HG03521 (cell line): Measurements from ENCODE around the gene MYRFL.
"Not testable (repeated sequence)": the region's sequence is repeated elsewhere in the genome, so short reads cannot be mapped to it uniquely, and the experiment has no call there.

ENCODE experiments used
- ATAC-seq: cut with Tn5 transposase; IDR thresholded peaks from one replicate; pipeline ENCODE4 v1.9.1; 2021; ENCODE audit warnings: mild to moderate bottlenecking, moderate library complexity; ENCODE audit not compliant: unreplicated experiment

Gene MYRFL

DNA sequence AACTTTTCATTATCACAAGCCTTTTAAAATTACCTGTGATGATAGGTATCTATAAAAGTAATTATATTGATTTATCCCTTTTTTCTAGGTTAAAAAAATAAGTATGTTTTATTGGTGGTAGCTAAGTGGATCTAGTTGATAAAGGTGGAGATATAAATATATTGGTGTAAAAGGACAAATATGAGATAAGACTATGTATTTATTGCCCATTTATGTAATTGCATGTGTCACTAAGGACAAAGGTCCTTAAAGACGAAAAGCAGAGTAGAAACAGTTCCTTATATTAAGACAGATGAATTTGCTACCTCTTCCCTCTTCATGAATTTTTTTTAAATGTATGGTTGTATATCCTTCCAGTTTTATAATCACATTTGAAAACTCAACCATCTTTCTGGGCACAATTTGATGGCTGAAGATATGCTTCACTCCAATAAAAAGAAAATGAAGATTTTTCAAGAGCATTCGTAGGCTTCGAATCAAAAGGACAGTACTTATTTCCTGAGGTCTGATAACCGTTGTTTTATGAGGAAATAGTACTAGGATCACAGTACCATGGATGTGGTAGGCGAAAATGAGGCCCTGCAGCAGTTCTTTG is at the start of gene MYRFL:
Gene MYRFL, plus strand, starts transcription at position 262 of the 595 bp plus-strand sequence. Its CDS starts 291 bp downstream, at position 553.
- no peak for ATAC-seq

DNA sequence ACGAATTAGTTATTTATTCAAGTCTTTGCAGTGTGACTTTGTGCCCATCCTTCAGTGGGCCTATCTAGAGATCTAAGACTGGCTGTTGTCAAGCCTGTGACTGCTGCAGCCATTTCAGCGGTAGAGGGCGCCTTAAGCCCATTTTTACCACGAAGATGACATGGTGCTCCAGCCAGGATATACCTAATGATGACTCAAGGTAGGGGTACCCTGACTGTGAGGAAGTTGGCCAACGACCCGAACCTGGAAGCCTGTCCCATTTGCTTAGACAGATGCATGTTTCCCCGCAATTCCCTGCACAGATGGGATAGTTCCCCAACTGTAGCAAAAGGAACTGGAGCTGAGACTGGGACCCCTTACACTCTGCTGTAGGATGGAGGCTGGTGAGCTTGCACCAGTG is 45.1 kb upstream of the MYRFL start:
- no peak for ATAC-seq

GRCh38 chr12:69783365-69783764 is 41.7 kb upstream of the MYRFL start:
- no peak for ATAC-seq

DNA sequence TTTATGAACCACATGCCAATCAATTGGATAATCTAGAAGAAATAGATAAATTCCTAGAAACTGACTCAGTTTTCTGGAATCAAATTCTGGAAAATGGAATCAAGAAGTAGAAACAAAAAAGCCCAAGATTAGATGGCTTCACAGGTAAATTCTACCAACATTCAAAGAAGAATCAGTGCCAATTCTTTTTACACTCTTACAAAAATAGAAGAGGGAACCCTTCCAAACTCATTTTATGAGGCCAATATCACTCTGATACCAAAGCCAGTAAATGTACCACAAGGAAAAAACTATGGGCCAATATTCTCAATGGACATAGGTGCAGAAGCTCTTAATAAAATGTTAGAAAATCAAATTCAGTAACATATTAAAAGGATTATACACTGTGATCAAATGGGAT is 35.7 kb upstream of the MYRFL start:
- no peak for ATAC-seq

DNA sequence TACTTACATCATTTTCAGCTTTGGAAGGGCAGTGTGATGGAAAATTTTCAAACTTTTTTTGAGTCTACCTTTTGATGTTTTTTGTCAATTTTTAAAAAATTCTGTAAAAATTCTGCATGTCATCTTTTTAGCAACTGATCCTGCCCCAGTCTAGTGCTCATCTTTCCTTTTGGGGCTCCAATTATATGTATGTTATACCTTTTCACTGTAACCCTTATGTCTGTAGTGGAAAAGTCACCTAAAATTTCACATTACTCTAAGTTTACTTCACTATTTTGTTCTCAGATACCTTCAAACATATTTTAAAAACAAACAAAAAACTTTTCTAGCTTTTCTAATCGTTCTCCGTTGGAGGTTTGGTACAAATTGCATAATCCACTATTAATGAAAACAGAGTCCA is 32.5 kb upstream of the MYRFL start:
- ATAC-seq, result no peak

DNA sequence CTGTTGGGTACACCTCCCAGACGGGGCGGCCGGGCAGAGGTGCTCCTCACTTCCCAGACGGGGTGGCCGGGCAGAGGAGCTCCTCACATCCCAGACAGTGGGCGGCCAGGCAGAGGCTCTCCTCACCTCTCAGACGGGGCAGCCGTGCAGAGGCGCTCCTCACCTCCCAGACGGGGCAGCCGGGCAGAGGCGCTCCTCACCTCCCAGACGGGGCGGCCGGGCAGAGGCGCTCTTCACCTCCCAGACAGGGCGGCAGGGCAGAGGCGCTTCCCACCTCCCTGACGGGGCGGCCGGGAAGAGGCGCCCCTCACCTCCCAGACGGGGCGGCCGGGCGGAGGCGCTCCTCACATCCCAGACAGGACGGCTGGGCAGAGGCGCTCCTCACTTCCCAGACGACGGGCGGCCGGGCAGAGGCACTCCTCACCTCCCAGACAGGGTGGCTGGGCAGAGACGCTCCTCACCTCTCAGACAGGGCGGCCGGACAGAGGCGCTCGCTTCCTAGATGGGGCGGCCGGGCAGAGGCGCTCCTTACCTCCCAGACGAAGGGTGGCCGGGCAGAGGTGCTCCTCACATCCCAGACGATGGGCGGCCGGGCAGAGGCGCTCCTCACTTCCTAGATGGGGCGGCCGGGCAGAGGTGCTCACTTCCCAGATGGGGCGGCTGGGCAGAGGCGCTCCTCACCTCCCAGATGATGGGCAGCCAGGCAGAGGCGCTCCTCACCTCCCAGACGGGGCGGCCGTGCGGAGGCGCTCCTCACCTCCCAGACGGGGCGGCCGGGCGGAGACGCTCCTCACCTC is 17.7 kb upstream of the MYRFL start:
- ATAC-seq, result not testable (repeated sequence)

GRCh38 chr12:69810870-69811498 is 14.0 kb upstream of the MYRFL start:
- no peak for ATAC-seq

DNA sequence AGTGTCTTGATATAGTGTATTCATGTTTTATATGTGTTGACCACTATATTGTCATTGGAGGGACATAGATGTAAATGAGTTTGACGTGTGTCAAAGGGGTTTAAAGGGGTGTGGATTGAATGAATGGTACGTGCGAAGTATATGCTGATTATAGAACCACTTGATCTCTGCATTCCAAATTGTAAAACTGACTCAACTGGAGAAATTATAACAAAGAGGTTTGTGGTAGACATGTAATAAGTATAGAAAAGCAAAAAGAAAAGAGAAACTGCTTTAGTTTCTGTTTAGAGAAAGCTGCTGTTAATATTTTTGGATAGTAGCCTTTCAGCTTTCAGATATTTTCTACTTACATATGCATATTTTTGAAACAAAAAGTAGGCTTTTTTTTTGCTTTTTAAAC is 8.9 kb upstream of the MYRFL start:
- ATAC-seq, result no peak

- ATAC-seq, result no peak
These were observed 4.0 kb upstream of the MYRFL start for GRCh38 chr12:69821032-69821455.

- ATAC-seq, result no peak
These were observed 3.4 kb upstream of the MYRFL start for GRCh38 chr12:69821456-69822159.

DNA sequence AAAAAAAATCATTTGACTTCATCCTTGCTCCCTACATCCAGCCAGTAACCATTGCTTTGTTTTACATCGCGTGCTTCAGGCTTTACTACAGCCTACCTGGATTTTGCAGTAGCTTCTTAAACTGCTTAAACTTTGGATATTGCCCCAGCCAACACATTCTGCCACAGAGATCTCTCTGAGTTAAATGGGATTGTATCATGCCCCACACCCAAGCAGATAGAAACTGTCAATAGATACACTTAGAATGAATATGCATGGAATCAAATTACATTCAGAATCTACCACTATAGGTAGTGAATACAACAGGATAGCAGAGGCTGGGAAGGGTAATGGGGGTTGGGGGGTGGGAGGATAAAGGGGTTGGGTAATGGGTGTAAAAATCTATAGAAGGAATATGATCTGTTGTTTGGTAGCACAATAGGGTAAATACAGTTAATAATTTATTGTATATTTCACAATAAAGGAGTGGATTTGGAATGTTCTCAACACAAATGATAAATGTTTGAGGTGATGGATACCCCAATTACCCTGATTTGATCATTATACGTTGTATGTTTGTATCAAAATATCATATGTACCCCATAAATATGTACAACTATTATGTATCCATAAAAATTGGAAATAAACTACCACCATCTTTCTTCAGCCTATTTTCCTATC is 2.7 kb upstream of the MYRFL start:
- no peak for ATAC-seq

GRCh38 chr12:69824028-69824427 is 999 bp upstream of the MYRFL start:
- no peak for ATAC-seq

DNA sequence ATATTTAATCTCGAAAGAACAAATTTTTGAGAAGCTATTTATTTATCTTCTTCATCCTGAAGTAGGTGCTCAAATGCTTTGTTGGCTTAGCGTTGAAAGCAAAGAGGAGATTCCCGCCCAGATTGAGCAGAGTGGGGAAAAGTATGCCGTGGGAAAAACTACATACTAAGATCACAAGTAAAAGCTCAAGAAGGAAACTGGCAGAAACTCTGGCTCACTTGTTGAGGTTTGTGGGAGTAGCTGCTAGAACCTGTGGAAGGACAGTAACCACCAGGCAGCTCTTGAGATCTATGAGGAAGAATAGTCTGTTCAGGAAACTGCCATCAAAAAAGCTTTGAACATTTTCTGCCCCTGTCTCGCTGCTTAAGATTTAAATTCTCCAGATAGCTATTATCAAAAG is 3.9 kb downstream of the MYRFL start:
- no peak for ATAC-seq

DNA sequence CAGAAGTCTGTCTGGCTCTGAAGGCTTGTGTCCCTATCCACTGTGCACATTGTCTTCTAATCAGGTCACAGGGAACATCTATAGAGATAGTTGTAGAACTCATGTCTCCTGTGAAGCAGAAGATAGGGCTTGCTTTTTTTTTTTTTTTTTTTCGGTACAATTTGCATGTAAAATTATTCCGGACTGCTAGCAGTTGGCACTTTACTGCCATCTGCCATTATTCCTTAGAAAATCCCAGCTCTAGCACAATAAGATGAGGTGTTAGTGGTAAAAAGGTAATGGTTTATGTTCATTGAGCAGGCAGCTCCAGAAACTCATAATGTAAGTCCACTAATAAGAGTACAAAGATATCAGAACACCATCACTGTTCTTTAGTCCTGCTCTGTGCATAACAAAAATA is 8.7 kb downstream of the MYRFL start:
- no peak for ATAC-seq

GRCh38 chr12:69834147-69834546 is 9.1 kb downstream of the MYRFL start:
- ATAC-seq, result no peak

- no peak for ATAC-seq
These were observed 9.5 kb downstream of the MYRFL start for GRCh38 chr12:69834576-69834975.

DNA sequence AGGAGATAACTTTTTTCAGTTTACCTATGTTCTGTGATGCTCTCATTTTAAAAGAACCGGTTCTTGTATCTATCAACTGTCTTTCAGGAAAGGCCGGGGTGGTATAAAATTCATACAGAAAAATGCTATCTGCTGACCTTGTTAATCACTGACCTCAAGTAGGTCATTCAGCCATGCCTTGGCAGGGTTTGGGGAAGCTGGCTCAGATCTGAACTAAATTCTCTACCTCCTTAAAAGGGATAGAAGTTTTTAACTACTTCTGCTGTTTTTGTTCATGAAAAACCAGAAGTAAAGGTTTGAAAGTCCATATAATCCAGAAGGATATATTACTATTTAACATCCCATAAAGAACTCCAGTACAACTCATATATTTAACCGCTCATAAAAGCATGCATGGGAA is 10.1 kb downstream of the MYRFL start:
- ATAC-seq, result no peak

GRCh38 chr12:69836015-69836414 is 11.0 kb downstream of the MYRFL start:
- ATAC-seq, result no peak

DNA sequence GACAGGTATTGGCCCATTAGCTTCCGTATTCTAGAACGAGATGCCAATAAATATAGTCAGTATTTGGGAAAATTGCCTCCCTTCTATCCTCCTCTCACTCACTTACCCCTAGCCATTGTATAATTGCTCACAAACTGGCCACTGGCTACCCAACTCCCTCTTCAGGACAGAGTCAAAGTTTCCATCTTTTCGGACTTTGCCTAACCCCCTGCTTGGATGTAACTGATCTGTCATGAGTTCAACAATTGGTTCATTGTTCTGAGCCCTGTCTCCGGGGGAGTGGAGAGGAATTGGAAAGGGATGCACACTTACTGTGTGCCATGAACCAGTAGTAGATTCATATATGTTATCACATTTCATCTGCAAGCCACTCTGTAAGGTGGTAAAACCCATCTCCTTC is 12.2 kb downstream of the MYRFL start:
- no peak for ATAC-seq

DNA sequence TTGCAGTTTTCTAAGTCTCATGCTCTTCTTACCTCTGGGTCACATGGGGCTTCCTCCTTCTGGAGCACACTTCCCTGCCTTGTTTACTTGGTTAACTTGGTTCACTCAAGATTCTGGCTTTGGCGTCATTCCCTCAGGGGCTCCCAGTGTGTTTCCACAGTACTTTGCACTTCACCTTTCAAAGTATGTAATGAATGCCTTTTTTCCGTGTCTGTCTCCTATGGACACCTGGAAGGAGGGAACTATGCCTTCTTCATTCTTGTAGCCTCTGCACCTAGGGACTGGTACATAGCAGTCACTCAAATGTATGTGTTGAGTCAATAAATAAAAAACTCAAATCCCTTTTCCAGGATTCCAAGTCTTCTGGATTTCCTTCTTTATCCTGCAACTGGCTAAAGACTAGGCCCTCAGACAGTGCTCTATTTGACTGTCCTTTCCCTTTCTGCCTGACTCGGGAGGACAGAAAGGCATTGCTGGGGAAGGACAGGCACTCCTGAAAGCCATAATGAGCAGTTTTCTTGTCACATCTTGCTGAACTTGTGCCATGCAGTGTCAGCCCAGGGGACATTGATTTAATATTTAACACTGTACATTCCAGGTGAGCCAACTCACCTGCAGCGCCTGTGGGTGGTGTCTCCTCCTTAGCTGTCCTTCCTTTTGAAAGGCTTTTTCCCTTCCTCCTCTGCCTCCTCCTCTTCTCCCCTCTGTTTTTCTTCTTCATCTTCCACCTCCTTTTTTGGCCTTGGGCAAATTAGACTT is 12.8 kb downstream of the MYRFL start:
- no peak for ATAC-seq
